ENCODE measurements around the gene PEX26. TPM values are rescaled to one million over a fixed set of nuclear protein-coding genes. Genes with fewer than 3 reads are reported as not detected.
A peak's percentile ranks its signal among the peaks of the same experiment; 100 is the strongest.
"Not testable (repeated sequence)": the region's sequence is repeated elsewhere in the genome, so short reads cannot be mapped to it uniquely, and the experiment has no call there.

PEX26 gene
- total RNA-seq, 3 donors from 2014 or later: 113 to 241 (median 123) TPM

DNA sequence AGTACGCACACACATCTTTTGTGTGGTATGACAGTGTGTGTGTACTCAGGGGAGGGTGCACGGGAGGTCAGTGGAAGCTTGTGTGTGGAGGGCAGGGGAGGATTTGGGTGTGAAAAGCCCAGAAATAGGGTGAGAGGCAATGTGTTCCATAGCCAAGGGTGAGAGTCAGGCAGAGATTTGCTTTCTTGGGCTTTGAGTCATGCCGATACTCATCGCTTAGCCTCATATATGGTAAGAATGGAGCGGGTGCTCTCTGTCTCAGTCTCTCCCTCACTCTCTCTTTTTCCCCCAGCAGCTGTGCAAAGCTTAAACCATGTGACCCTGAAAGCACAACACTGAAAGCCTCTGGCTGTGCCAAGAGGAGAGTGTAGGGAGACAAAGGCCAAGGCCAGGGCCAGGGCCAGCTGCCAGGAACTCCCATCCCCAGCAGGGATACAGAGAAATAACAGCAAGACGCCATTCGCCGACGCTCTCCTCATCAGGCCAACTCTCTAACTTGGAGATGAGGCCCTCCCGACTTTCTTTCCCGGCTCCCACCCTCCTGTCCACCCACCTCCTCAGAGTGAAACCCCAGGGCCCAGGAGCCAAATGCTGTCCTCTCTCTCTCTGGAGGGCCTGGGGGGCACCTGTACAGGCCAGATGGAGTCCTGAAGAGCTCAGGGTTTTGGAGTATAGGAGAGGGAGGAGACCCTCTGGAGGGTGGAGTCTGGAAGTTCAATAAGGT is 33.1 kb upstream of the PEX26 start:
- ATAC-seq (peak; percentile 74), DNase-seq (peak in 2 of 3 donors; percentile 48 to 60)
- H3K36me3 ChIP-seq (ENCODE audit: low read depth): no peaks in the 10 kb centered on the region
- H3K4me3 ChIP-seq: no peak overlapping the region
- intact Hi-C loops (cut with DNase I, micrococcal nuclease): no loop called here
- TF ChIP-seq, protein P1, sequence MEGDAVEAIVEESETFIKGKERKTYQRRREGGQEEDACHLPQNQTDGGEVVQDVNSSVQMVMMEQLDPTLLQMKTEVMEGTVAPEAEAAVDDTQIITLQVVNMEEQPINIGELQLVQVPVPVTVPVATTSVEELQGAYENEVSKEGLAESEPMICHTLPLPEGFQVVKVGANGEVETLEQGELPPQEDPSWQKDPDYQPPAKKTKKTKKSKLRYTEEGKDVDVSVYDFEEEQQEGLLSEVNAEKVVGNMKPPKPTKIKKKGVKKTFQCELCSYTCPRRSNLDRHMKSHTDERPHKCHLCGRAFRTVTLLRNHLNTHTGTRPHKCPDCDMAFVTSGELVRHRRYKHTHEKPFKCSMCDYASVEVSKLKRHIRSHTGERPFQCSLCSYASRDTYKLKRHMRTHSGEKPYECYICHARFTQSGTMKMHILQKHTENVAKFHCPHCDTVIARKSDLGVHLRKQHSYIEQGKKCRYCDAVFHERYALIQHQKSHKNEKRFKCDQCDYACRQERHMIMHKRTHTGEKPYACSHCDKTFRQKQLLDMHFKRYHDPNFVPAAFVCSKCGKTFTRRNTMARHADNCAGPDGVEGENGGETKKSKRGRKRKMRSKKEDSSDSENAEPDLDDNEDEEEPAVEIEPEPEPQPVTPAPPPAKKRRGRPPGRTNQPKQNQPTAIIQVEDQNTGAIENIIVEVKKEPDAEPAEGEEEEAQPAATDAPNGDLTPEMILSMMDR (IDR thresholded peaks at IDR 0.05): no peak
- H3K9me3 ChIP-seq: no peaks in the 10 kb centered on the region
- H3K4me1 ChIP-seq (ENCODE audit: low read depth): peaks cover 7% of the 10 kb centered on the region

DNA sequence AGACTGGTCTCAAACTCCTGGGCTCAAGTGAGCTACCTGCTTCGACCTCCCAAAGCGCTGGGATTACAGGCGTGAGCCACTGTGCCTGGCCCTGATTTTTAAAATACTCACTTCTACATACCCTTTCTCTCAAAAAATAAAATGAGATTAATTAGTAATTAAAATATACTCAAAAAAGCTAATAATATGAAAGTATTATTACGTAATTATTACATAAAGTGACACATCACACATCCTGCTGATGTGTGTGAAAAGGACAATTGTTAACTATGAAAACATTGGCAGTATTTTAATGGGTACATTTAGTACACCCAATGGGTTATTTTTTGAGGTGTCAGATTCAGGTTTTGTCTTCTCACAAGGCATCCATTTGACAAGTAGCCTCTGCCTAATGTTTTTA is 32.0 kb upstream of the PEX26 start:
- intact Hi-C loops (cut with DNase I, micrococcal nuclease): no loop called here
- TF ChIP-seq, protein P1 (IDR thresholded peaks at IDR 0.05): no peak
- ATAC-seq: no peak

DNA sequence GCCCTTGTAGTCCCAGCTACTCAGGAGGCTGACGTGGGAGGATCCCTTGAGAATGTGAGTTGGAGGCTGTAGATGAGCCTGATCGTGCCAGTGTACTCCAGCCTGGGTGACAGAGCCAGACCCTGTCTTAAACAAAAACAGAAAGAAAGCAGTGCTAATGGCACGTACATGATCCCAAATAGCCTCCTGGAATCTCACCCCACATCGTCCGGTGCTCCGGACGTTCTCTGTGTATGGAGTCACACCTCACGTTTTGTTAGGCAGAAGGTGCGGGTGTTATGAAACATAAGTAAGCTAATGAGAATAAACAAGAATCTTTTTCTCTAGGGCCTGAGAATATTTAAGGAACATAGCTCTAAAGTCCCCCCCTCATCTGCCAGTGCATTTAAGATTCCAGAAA is 29.7 kb upstream of the PEX26 start:
- intact Hi-C loops (cut with DNase I, micrococcal nuclease): no loop called here
- Histone ChIP-seq H3K36me3 (ENCODE audit: low read depth) (no peaks in the 10 kb centered on the region), H3K9me3 (no peaks in the 10 kb centered on the region), H3K4me3 (no peak overlapping the region), H3K4me1 (ENCODE audit: low read depth) (peaks cover 7% of the 10 kb centered on the region)
- DNase-seq (no peak), ATAC-seq (no peak)
- TF ChIP-seq, protein P1 (IDR thresholded peaks at IDR 0.05): no peak

More for the DNA sequence above, 32.0 kb upstream of the PEX26 start:
- no peaks in the 10 kb centered on the region for H3K9me3 ChIP-seq
- H3K4me1 ChIP-seq (ENCODE audit: low read depth): peaks cover 7% of the 10 kb centered on the region
- H3K36me3 ChIP-seq (ENCODE audit: low read depth): no peaks in the 10 kb centered on the region
- no peak overlapping the region for H3K4me3 ChIP-seq
- DNase-seq: no peak

DNA sequence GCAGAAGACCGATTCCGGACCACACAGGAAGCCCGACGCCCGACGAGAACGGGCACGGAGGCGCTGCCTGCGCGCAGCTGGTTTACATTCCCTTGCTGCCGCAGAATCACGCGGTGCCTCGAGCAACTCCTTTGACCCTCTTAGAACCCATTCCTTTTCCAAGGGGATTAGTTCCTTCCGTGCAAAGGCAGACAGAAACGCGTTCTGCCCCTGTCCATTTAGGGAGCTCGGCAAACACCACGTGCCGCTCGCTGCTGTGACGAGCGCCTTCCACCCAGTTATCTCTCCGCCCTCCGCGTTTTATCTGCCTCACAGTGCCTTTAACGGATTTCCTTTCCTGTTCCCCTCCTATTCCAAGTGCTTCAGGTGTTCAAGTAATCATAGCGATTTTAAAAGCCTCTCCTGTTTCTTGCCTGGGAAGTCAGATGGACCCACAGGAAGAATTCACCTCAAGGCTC is 29.3 kb upstream of the PEX26 start:
- peak in 1 of 3 donors; percentile 32 for DNase-seq
- Histone ChIP-seq H3K4me3 (no peak overlapping the region), H3K4me1 (ENCODE audit: low read depth) (peaks cover 7% of the 10 kb centered on the region), H3K9me3 (no peaks in the 10 kb centered on the region), H3K36me3 (ENCODE audit: low read depth) (no peaks in the 10 kb centered on the region)
- TF ChIP-seq, protein P1 (IDR thresholded peaks at IDR 0.05): no peak
- intact Hi-C loops (cut with DNase I, micrococcal nuclease): no loop called here
- peak; percentile 63 for ATAC-seq

DNA sequence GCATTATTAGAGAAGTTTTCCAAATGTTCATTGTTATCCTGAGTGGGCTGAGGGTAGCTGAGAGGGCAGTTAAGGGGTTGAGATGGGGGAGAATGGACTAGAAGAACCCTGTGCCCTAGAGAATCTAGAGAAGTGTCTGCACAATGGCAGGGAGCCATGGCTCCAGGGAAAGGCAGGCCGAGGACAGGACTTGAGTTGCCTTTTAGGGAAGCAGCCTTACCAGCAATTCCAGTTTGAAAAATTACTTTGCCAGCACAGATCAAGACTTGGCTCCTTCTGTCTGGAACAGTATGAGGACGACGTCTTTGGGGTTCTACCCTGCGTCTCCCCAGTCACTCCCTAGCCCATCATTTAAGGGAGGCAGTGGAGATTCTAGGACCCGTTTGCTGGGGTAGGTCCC is 27.7 kb upstream of the PEX26 start:
- ATAC-seq (no peak), DNase-seq (no peak)
- TF ChIP-seq, protein P1 (IDR thresholded peaks at IDR 0.05): no peak
- no peaks in the 10 kb centered on the region for H3K9me3 ChIP-seq
- H3K4me3 ChIP-seq: no peak overlapping the region
- intact Hi-C loops (cut with DNase I, micrococcal nuclease): no loop called here
- H3K4me1 ChIP-seq (ENCODE audit: low read depth): peaks cover under 1% of the 10 kb centered on the region
- H3K36me3 ChIP-seq (ENCODE audit: low read depth): no peaks in the 10 kb centered on the region

DNA sequence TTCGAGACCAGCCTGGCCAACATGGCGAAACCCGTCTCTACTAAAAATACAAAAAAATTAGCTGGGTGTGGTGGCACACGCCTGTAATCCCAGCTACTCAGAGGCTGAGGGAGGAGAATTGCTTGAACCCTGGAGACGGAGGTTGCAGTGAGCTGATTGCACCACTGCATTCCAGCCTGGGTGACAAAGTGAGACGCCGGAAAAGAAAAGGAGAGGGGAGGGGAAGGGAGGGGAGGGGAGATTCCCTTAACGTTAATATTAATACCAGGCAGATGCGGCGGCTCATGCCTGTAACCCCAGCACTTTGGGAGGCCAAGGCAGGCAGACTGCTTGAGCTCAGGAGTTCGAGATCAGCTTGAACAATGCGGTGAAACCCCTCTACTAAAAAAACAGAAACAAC is 26.7 kb upstream of the PEX26 start:
- H3K36me3 ChIP-seq (ENCODE audit: low read depth); DNase-seq; intact Hi-C loops (cut with DNase I, micrococcal nuclease); H3K4me3 ChIP-seq; H3K4me1 ChIP-seq (ENCODE audit: low read depth); H3K9me3 ChIP-seq; ATAC-seq: not testable (repeated sequence)

DNA sequence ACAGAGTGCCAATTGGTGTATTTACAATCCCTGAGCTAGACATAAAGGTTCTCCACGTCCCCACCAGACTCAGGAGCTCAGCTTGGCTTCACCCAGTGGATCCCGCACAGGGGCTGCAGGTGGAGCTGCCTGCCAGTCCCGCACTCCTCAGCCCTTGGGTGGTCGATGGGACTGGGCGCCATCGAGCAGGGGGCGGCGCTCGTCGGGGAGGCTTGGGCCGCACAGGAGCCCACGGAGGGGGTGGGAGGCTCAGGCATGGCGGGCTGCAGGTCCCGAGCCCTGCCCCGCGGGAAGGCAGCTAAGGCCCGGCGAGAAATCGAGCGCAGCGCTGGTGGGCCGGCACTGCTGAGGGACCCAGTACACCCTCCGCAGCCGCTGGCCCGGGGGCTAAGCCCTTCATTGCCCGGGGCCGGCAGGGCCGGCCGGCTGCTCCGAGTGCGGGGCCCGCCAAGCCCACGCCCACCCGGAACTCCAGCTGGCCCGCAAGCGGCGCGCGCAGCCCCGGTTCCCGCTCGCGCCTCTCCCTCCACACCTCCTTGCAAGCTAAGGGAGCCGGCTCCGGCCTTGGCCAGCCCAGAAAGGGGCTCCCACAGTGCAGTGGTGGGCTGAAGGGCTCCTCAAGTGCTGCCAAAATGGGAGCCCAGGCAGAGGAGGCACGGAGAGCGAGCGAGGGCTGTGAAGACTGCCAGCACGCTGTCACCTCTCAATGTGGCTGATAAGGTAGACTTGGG is 24.4 kb upstream of the PEX26 start:
- H3K36me3 ChIP-seq (ENCODE audit: low read depth); ATAC-seq; intact Hi-C loops (cut with DNase I, micrococcal nuclease); DNase-seq; H3K4me3 ChIP-seq; H3K9me3 ChIP-seq: not testable (repeated sequence)
- H3K4me1 ChIP-seq (ENCODE audit: low read depth): peaks cover 13% of the 10 kb centered on the region

Measured in mucosa of descending colon (tissue), 3 donors.